GM12891 (cell line): Measurements from ENCODE around the gene ZNF438.

Source experiments
- PAX5 ChIP-seq: IDR thresholded peaks from 2 replicates; pipeline ENCODE4 v1.6.1; 2011; ENCODE audit warnings: low read length, moderate library complexity, mild to moderate bottlenecking; ENCODE audit not compliant: insufficient read depth, severe bottlenecking
- POLR2A ChIP-seq: IDR thresholded peaks from 2 replicates; pipeline ENCODE4 v1.6.1; 2011; ENCODE audit warnings: low read depth, low read length, control low read depth
- POLR2AphosphoS5 ChIP-seq: IDR thresholded peaks from 2 replicates; pipeline ENCODE4 v1.6.1; 2011; ENCODE audit warnings: low read depth, low read length, control low read depth
- POU2F2 ChIP-seq: IDR thresholded peaks from 2 replicates; pipeline ENCODE4 v1.6.1; 2011; ENCODE audit warnings: low read depth, mild to moderate bottlenecking, control low read depth, low read length, moderate library complexity
- SPI1 ChIP-seq: IDR thresholded peaks from 2 replicates; pipeline ENCODE4 v1.6.1; 2011; ENCODE audit warnings: low read depth, low read length, control low read depth
- TAF1 ChIP-seq: IDR thresholded peaks from 2 replicates; pipeline ENCODE4 v1.6.1; 2011; ENCODE audit warnings: low read depth, low read length, control low read depth

DNA sequence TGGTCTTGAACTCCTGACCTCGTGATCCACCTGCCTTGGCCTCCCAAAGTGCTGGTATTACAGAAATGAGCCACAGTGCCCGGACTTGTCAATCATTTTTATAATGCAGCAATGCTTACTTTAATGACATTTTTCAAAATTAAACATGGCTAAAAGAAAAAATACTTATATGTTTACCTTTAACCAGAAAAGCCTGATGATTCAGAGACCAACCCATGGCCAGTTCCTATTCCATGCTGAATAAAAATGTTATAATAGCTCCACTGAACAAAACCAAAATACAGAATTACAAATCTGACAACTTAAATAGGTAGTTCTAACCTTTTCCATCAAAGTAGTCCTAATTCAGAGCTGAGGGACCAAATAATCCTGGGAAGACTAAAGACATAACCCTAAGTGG lies 21.6 kb downstream of the ZNF438 start:
- no peak for TF ChIP-seq POLR2AphosphoS5
- TF ChIP-seq TAF1: no peak
- no peak for TF ChIP-seq POLR2A
- TF ChIP-seq SPI1: no peak
- TF ChIP-seq POU2F2: no peak
- TF ChIP-seq PAX5: no peak
